Astrocyte of the cerebellum (primary cell): ENCODE results near the gene HDAC9.
"Not testable (repeated sequence)": the region's sequence is repeated elsewhere in the genome, so short reads cannot be mapped to it uniquely, and the experiment has no call there.

Experiments used
- DNase-seq: peaks from one replicate; pipeline ENCODE4 v3.0.0-alpha.2; 2011; ENCODE audit warnings: low read depth
- H3K4me3 ChIP-seq: 2 replicates; pipeline ENCODE4 v1.5.1; 2011; ENCODE audit warnings: mild to moderate bottlenecking, low read depth, low read length, moderate library complexity
- in situ Hi-C: cut with HindIII; loops from 2 replicates; pipeline ENCODE4 v1.10.0; 2017; ENCODE audit warnings: low sequenced_read_pairs
- TF ChIP-seq, protein P1 (sequence below): IDR thresholded peaks from 2 replicates; pipeline ENCODE4 v1.5.1; 2012; ENCODE audit warnings: low read length, low read depth, moderate library complexity, mild to moderate bottlenecking; ENCODE audit errors: missing control alignments

The HDAC9 gene

DNA sequence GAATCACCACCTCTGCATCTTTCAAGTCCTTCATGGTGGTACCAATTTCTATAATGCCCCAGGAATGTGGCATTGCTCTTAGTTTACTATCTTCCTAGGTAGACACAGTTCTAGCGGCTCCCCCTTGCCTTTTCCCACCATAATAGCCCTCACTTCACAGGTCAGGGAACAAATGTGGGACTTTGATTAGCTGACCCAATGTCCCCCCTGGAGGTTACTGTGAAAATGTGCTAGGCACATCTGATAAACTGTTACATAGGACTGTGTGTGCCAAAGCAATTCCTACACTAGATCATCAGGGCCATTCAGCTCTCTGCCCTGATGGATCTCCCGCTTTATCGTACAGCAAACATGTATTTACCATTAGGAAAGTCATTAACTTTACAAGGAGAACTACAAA, 527.9 kb downstream of the HDAC9 start:
- in situ Hi-C loops, result no loop called here
- DNase-seq, result no peak

DNA sequence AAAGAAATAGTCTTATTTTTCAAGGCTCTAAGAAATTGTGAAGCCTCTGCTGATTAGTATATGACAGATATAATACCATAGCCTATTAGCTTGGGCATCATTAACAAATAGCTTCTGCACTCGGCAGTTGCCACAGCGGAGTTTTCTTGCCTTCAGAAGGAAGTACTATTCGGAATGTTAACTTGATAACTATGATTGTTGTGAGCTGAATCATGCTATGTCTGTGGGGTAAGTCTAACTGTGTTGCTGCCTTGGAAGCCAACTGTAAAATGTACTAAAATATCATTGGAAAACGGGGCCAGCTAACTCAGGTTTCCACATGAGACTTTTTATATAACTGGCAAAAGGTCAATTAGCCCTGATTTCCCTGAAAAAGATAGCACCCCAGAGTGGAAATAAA, 528.7 kb downstream of the HDAC9 start:
- DNase-seq, result peak; percentile 60
- in situ Hi-C loops, result no loop called here
- TF ChIP-seq, protein P1, sequence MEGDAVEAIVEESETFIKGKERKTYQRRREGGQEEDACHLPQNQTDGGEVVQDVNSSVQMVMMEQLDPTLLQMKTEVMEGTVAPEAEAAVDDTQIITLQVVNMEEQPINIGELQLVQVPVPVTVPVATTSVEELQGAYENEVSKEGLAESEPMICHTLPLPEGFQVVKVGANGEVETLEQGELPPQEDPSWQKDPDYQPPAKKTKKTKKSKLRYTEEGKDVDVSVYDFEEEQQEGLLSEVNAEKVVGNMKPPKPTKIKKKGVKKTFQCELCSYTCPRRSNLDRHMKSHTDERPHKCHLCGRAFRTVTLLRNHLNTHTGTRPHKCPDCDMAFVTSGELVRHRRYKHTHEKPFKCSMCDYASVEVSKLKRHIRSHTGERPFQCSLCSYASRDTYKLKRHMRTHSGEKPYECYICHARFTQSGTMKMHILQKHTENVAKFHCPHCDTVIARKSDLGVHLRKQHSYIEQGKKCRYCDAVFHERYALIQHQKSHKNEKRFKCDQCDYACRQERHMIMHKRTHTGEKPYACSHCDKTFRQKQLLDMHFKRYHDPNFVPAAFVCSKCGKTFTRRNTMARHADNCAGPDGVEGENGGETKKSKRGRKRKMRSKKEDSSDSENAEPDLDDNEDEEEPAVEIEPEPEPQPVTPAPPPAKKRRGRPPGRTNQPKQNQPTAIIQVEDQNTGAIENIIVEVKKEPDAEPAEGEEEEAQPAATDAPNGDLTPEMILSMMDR, result no peak
- H3K4me3 ChIP-seq, result no peak overlapping the region

More for the DNA sequence above, 527.9 kb downstream of the HDAC9 start:
- TF ChIP-seq, protein P1, result no peak
- H3K4me3 ChIP-seq, result no peak overlapping the region

DNA sequence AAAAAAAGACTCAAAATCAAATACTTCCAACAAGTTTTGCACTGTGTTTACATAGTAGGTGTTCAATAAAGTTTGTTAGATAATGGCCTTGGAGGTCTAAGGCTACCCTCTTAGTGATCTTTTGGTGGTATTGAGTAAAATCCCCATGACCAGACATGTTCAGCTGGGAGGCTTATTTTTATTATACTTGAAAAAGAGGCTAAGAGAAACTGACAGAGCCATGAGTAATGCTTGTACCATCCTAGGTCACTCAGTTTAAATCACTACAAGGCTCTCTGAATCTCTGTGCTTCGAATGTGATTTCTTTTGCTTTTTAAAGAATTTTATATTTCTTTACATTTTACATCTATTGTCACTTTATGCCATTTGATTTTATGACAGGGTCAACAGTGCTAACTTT, 531.3 kb downstream of the HDAC9 start:
- no peak for DNase-seq
- in situ Hi-C loops, result no loop called here
- H3K4me3 ChIP-seq, result no peak overlapping the region
- TF ChIP-seq, protein P1, result no peak

- TF ChIP-seq, protein P1, result no peak
- in situ Hi-C loops, result no loop called here
- H3K4me3 ChIP-seq, result no peak overlapping the region
- no peak for DNase-seq
Observed at GRCh38 chr7:19030281-19030680, 534.7 kb downstream of the HDAC9 start.

GRCh38 chr7:19032942-19033341, 537.4 kb downstream of the HDAC9 start:
- H3K4me3 ChIP-seq, DNase-seq, in situ Hi-C loops: not testable (repeated sequence)

DNA sequence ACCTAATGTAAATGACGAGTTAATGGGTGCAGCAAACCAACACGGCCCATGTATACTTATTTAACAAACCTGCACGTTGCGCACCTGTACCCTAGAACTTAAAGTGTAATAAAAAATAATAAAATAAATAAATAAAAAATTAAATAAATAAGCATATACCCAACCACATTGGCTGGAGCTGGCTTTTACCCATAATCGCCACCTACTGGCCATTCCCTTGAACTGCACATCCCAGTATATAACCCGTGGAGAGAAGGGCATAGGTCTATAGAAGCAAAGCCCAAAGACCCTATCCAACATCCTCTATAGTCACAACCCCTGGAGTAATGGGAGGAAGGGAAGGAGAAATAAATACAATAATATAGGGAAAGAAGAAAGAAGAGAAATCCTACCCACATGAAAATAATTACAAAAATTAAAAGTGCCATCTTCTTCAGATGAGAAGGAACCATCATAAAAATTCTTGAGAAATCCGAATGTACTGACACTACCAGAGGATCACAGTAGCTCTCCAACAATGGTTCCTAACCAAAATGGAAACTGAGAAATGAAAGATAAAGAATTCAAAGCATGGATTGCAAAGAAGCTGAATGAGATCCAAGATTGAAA, 556.3 kb downstream of the HDAC9 start:
- TF ChIP-seq, protein P1, result peak; percentile 59
- DNase-seq, result no peak
- in situ Hi-C loops, result no loop called here

More for the DNA sequence above, 556.3 kb downstream of the HDAC9 start:
- no peak overlapping the region for H3K4me3 ChIP-seq
